Effector CD4-positive, alpha-beta T cell (primary cell): ENCODE measurements around the gene ATP11A.

Source experiments
- DNase-seq: peaks from one replicate; pipeline ENCODE4 v3.0.0-alpha.2; 2020

Gene ATP11A

GRCh38 chr13:112804374-112804773, 114.5 kb downstream of the ATP11A start:
- no peak for DNase-seq

GRCh38 chr13:112806739-112807652, 117.2 kb downstream of the ATP11A start:
- DNase-seq = no peak

- no peak for DNase-seq
These were observed 118.0 kb downstream of the ATP11A start for GRCh38 chr13:112807653-112808376.

GRCh38 chr13:112808377-112809140, 118.7 kb downstream of the ATP11A start:
- DNase-seq = no peak

- no peak for DNase-seq
These were observed 119.8 kb downstream of the ATP11A start for GRCh38 chr13:112809332-112810315.

- DNase-seq = no peak
These were observed 120.8 kb downstream of the ATP11A start for GRCh38 chr13:112810608-112811007.

GRCh38 chr13:112812306-112813055, 122.6 kb downstream of the ATP11A start:
- DNase-seq = no peak

GRCh38 chr13:112813552-112813951, 123.7 kb downstream of the ATP11A start:
- DNase-seq = no peak

- DNase-seq = no peak
These were observed 125.2 kb downstream of the ATP11A start for GRCh38 chr13:112814905-112815585.

GRCh38 chr13:112815871-112816270, 126.0 kb downstream of the ATP11A start:
- DNase-seq = no peak

- no peak for DNase-seq
These were observed 128.3 kb downstream of the ATP11A start for GRCh38 chr13:112818040-112818697.

GRCh38 chr13:112818698-112819045, 128.8 kb downstream of the ATP11A start:
- no peak for DNase-seq

- DNase-seq = no peak
These were observed 129.3 kb downstream of the ATP11A start for GRCh38 chr13:112819111-112819510.

GRCh38 chr13:112819816-112820215, 130.0 kb downstream of the ATP11A start:
- no peak for DNase-seq

GRCh38 chr13:112820318-112820717, 130.5 kb downstream of the ATP11A start:
- DNase-seq = no peak

- no peak for DNase-seq
These were observed 131.7 kb downstream of the ATP11A start for GRCh38 chr13:112821340-112822055.

- no peak for DNase-seq
These were observed 133.0 kb downstream of the ATP11A start for GRCh38 chr13:112822851-112823250.

- DNase-seq = no peak
These were observed 134.6 kb downstream of the ATP11A start for GRCh38 chr13:112824429-112824828.

- no peak for DNase-seq
These were observed 135.2 kb downstream of the ATP11A start for GRCh38 chr13:112825071-112825470.
